NB4 (cell line): Measurements from ENCODE around the gene HMCN2.

Source experiments
- CTCF ChIP-seq: IDR thresholded peaks from one replicate; pipeline ENCODE4 v1.5.1; 2012; ENCODE audit warnings: low read depth, low read length
- MYC ChIP-seq: IDR thresholded peaks from 2 replicates; pipeline ENCODE4 v1.6.1; 2011; ENCODE audit warnings: low read depth, low read length

GRCh38 chr9:130430734-130431535 lies 165.4 kb downstream of the HMCN2 start:
- TF ChIP-seq CTCF (no peak), MYC (no peak)
